ENCODE measurements around the gene TMC1.

GRCh38 chr9:72477930-72478518, 43.4 kb upstream of the TMC1 start:
- TF ChIP-seq CTCF (IDR thresholded peaks at IDR 0.05; ENCODE audit: low read depth, low read length) (no peak), POLR2A (IDR thresholded peaks at IDR 0.05; ENCODE audit: extremely low read depth, insufficient read length) (no peak), MYC (IDR thresholded peaks at IDR 0.05; ENCODE audit: low read depth, low read length) (no peak), MAX (IDR thresholded peaks at IDR 0.05; ENCODE audit: low read depth, low read length) (no peak)

Data from NB4 (cell line).